Left forelimb (tissue), 1 donor: ENCODE results near the gene TMEM170B.

ENCODE experiments used
- DNase-seq: peaks from one replicate; pipeline ENCODE4 v3.0.0-alpha.2; 2018; ENCODE audit warnings: low spot score

TMEM170B gene, protein sequence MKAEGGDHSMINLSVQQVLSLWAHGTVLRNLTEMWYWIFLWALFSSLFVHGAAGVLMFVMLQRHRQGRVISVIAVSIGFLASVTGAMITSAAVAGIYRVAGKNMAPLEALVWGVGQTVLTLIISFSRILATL

DNA sequence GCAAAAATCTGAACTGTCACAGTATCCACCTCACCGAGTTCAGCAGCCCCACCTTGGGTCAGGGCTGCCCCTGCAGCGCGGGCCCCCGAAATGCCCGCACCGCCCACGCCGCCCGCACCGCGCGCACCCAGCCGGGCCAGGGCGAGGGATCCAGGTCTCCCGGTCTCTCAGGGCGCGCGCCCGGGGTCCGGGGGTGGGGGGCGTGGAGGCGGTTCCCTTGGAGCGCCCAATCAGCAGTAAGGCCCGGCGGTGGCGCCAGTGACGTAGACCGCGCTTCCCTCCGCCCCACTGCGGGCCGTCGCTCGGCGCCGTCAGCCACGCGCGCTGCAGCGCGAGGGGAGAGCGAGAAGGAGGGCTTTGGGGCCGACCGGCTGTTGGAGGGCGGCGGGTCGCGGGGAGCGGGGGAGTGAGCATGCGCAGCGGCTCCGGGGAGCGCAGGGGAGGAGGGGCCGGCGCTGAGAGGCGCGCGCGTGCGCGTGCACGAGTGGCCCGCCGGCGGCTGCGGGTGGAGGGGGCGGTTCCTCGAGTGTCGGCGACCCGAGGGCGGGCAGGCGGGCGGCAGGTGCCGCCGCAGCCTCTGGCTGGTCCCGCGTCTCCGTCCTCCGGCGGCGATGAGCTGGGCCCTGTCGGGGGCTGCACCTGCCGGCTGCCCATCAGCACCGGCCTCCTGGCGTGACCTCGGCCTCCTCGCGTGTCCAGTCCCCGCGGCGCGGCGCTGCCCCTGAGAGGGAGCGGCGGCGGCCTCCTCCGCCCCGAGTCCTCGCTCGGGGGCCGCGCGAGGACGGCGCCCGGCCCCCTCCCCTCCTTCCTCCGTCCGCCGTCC is at the start of gene TMEM170B:
Gene TMEM170B (plus strand): TSS at position 521 of the 823 bp plus-strand sequence. CDS start 529 bp downstream, outside the sequence.
- peak; percentile 94 for DNase-seq

DNA sequence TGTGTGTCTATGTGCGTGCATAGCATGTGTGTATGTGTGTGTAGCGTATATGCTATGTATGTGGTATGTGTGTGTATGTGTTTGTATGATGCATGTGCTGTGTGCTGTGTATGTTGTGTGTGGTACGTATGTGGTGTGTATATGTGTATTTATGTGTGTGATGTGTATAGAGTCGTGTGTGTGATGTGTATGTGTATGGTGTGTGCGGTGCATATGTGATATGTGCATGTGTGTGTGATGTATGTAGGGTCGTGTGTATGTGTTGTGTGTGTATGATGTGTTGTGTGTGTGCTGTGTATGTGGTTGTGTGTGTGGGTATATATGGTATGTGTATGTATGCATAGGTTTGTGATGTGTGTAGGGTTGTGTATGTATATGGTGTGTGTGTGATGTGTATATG is 46.6 kb upstream of the TMEM170B start:
- no peak for DNase-seq

DNA sequence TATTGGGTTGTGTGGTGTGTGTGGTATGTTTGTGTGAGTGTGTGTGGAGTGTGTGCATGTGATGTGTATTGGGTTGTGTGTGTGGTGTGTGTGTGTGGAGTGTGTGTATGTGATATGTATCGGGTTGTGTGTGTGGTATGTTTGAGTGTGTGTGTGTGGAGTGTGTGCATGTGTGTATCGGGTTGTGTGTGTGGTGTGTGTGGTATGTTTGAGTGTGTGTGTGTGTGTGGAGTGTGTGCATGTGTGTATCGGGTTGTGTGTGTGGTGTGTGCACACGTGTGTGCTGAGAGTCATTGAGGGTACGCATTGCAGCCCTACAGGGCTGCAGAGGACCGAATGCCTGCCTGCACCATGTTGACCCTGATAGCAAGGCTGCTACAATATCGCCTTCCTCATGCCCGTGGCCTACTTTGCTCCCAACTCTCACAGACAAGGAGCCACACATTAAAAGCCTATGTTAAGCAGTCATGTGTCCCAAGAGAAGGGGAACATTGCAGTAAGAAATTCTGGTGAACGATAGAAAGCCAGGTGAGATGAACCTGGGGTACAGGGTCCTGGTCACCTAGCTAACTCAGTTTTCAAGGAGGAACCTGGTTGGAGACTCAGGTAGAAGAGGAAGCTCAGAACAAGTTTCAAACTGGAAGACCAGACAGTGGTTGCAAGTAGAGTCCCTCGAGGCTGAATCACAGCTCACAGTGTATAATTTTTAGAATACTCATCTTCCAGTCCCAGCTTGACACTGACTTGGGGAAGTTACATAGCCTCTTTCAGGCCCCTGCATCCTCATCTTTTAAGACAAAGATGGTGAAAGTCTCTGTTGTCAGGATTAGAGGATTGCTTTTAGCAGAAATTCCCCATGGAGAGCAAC is 45.7 kb upstream of the TMEM170B start:
- DNase-seq, result no peak

DNA sequence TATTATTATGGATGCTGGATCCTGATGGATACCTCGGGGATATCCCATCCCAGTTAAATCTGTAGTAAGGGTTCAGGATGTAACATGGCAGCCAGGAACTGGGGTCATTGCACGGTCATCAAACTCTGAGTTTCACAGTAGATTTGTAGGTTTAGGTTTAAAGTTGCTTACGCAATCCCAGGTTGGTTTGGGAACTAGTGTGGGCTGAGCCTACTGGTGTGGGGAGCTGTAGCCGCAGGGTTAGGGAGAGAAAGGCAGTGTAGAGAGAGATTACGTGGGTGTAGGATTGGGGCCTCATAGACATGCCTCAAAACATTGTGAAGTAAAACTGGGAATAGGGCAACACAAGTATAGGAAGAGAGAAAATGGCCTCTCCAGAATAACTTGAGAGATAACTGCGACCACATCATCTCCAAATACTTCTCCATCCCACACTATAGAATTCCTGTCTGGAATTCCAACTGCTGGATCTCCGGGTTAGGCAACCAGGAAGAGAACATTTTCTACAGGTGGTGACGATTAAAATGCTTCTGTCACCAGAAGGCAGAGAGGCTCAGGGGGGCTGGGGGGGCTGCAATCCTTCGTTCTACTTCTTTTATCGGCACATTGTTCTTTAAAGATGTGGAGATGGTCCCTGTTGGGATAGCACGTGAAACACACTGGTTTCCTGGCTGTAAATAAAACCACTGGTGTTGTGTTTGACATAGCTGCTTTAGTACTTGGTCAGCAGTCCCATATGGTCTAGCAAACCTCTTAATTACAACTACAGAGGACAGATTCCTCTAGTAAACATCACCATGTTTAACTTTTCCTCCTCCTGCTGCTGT is 44.9 kb upstream of the TMEM170B start:
- DNase-seq, result no peak

DNA sequence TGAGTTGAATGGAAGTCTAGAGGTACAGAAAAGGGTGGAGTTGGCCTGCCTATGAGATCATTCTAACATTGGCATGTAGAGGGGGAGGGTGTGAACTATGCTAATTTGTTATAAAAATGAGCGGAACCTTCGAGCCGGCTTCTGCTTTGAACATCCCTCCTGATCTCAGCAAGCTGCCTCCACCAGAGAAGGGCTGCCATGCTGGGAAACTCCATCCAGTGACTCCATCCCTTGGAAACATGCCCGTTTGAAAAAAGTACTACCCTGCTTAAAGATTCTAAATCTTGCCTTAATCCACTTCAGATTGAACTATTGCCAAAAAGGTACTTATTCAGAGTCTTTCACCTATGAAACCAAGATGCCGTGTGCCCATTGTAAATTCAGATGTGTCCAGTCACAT is 43.6 kb upstream of the TMEM170B start:
- no peak for DNase-seq

DNA sequence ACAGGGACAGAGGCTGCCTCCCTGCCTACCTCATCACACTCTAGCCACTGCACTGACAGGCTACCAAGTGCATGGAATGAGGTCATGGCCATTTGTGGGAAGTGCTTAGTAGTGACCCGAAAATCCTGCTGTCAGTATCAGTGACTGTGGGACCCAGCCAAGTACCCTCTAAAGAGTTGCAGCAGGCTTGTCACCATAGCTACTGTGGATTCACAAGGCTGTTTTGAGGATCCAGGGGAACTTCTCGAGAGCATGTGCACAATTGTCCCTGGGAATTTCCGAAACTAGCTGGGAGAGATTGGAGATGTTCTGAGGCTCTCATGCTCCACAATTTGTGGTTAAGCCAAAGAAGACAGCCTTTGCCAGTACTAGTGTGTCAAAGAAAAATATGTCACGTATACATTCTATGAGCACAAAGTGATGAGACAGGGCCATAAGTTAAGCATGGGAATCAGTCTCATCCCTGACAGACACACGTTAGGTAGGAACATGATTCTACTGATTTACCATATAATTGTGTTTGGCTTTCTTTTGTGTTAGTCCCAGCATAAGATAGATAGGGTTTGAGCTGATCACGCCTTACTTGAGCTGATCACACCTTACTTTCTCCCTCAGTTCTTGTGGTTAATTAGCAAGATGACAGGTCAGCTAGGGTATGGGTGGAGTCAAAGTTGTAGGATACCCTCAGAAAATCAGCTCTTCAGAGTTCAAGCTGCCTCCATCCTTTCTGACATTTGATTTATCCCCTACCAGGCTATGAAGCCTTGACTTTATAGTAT is 42.6 kb upstream of the TMEM170B start:
- no peak for DNase-seq

DNA sequence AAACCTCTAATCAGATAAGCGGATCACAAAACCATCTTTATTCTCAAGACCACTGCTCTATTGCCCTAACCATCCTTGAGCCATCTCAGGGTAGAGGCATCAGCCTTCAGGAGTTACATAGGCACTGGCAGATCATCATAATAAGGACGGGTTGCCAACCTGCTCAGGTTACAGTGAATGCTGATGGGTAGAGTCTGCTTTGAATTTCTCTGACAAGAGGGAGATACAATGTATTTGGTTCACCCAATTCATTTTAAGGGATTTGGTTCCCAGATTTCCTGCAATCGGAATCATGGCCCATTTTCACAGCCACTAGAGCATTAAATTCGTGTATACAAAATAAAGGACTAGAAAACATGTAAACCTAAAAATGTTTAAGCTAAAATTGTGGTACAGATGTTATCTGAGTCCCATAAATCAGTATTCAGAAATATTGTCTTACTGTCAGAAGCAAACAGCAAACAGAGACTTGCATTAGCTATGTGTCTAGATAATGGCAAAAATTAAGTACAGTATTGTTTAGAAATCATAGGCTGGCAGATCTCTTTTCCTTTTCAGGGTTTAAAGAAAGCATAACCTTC is 41.9 kb upstream of the TMEM170B start:
- DNase-seq, result no peak

DNA sequence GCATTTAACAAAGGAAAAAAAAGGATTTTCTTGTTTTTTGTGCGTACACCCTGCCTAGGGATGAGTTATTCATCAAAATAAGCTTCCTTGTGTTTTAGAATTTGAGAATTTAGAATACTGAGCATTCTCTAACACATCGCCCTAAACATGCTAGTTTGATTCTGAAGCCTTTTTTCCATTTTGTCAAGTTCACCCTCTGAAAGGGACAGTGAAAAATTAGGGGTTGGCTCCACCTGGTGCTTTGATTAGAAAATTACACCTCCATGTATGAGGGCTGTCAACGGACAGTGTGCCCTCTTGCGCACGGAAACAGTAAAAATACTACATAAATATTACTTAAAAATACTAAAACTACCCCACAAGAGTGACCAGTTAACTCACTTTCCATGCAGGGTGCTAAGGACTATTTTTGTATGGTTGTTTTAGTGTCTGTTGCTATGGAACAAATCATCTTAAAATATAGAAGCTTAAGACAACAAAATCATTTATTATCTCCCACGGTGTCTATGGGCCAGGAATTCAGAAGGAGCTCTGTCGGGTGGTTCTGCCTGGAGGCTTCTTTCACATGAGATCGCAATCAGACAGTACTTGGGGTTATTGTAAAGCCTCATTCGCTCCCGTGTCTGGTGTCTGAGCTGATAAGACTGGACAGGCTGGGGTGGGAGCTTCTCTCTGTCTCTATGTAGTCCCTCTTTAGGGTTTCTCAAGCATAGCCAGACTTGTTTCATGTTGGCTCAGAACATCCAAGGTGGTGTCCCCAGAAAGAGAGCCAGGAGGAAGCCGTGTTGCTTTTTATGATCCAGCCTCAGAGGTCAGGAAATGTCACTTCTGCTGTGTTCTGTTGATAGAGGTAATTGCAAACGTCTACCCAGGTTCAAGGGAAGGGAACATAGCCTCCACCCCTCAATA is 41.1 kb upstream of the TMEM170B start:
- peak; percentile 73 for DNase-seq

DNA sequence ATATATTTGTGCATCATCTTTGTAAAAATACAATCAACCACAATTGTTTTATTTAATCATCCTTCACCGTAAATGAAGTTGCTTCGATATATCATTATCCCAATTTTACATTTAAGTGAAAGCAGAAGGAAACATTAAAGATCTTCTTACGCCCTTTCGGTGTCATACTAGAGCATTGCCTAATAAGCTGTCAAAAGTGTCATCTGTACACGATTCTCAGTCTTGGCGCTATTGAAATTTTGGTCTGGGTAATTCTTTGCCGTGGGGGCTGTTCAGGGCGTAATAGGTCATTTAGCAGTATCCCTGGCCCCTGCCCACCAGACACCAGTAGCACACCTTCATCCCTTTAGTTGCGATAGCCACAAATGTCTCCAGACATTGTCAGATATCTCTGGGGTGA is 40.4 kb upstream of the TMEM170B start:
- DNase-seq, result no peak

DNA sequence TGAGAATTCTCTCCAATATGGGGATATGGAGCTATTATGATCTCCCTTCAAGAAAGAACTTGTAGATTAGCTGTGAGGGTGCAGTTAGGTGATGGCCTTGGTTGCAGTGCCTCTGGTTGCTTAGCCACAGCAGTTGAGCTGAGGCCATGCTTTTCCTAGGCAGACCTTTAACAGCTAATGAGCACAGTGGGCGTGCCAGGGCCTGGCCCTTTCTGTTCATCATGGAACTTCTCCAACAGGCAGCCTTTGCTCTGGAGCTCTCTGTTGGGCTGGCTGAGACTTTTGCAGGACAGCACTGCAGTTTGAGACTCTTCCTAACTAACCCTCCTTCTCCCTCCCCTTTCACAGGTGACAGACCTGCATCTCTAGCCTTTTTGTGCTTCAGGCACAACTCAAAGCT is 39.7 kb upstream of the TMEM170B start:
- no peak for DNase-seq

DNA sequence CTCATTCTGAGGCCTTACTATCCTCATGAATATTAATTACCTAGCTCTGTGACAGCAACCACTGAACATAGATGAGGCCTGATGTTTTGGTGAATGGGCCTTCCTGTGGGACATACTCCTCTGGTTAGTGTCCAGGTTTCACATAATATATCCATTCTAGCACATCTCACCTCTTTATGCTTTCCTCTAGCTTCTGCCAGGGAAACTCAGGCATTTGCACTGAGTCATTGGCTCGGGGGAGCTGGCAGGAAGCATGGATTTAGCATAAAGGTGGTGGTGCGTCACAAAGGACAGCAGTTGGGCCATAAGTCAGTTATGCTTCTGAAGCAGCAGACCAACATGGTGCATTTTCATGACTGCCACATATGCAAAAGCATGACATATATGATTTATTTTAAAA is 37.5 kb upstream of the TMEM170B start:
- no peak for DNase-seq

DNA sequence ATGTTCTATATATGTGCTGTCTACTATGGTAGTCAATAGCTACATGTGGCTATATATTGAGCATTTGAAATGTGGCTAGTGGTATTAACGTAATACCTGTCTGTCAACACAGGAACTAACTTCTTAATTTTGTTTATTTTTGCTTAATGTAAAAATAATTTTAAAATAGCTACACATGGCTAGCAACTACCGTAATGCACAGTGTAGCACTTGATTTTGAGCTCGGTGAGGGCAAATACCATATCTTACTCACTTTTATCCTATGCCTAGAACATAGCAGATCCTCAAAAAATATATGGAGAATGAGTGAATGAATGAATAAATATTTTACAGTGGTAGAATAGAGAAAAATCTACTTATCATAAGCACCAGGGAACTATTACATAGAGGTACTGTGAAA is 28.1 kb upstream of the TMEM170B start:
- DNase-seq, result no peak

DNA sequence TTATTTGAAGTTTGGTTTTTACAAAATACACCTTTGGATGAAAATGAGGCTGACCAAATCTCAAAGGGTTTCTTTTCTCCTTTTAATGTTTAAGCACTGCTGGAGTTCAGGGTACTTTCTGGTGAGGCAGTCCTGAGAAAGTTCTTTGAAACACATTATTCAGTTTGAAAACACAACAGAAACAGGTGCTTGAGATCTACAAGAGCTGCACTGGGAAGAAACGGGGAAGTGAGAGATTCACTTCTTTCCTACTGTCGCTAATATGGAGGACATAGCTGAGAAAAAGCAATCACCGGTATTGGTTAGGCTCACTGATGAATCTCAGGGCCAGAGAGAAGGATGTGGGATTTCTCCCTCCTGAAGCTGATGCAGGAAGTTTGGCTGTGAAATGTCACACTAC is 22.9 kb upstream of the TMEM170B start:
- no peak for DNase-seq

DNA sequence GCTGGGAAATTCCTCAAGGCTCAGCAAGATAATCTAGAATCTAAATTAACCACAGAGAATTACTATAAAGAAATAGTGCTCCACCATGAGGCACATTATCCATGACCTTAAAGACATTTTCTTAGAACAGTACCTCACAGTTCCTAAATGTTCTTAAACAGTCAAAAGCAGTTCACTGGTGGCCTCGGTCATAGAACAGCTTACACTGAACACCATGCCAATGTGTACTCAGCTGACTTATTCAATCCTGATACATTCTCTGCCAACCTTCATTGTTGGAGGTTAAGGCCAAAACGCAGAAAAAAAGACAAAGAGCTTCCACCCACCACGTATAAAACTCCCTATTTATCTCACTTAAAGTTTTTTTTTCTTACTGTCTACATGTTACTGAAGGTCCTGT is 21.8 kb upstream of the TMEM170B start:
- no peak for DNase-seq

DNA sequence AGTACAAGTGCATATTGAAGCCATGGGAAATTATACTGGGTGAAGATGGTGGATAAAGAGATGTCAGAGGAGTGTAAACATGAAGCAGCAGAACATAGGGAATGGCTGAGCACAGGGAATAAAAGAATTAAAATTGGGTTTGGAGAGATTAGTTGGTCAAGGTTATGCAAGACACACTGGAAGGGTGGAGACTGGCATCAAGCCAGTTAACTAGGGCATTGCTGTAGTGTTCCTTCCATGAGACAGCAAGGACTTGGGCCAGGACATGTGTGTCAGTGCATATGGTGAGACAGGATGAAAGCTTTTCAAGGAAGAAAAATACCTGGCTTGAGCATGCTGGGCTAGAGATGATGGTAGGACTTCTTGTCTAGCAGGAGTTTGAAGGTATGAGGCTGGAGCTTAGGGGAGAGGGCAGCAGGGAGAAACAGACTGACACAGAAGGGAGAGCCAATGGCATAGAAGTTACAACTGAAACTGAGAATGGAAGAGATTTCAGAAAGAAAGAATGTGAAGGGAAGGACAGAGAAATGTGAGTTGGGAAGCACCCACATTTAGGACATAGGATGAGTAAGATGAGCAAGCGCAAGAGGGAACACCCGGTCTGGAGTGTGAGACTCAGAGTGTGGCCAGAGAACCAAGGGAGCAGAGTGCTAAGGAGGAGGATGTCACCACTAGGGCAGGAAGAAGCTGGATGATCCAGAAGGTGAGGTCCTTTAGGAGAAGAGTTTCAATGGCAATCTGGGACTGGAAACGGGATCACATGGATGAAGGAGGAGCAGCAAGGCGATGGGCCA is 14.5 kb upstream of the TMEM170B start:
- no peak for DNase-seq

DNA sequence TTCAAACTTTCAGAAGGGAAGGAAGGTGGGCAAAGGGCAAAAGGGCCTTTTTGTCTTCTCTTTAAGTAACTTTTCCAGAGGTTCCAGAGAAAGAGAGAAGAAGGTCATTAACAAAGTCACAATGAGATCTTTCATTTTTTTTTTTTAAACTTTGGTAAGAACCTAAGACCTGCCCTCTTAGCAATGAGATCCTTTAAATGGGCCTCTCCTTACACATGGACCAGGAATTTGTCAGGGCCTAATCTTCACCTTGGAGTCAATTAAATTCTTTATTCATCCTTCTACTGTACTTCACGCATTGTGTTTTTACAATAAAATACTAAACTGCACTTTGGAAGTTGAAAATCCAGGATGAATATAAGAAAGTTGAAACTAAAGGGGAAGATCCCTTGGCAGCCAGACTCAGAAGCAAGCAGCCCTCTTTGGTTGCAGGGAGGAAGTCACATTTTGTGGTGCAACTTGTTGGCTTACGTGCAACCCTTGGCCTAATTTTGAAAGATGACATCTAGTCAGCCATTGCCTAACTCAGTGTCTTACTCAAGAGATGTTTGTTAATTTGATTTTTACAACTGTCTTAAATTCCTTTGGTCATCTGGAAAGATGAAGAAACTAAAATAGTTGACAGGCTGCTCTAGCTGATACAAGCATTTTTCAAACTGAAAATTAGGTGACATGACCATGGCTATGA is 11.9 kb upstream of the TMEM170B start:
- DNase-seq, result no peak

DNA sequence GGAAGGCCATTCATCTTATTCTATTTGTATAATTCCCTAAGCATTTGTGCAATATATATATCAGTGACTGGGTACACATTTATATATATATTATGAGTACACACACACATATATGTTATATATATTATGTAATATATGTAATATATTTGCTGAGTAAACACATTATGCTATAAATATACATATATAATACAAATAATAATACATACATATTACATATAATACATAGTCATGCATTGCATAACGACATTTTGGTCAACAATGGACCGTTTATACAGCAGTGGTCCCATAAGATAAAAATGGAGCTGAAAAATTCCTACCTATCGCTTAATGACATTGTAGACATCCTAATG is 11.4 kb upstream of the TMEM170B start:
- no peak for DNase-seq

DNA sequence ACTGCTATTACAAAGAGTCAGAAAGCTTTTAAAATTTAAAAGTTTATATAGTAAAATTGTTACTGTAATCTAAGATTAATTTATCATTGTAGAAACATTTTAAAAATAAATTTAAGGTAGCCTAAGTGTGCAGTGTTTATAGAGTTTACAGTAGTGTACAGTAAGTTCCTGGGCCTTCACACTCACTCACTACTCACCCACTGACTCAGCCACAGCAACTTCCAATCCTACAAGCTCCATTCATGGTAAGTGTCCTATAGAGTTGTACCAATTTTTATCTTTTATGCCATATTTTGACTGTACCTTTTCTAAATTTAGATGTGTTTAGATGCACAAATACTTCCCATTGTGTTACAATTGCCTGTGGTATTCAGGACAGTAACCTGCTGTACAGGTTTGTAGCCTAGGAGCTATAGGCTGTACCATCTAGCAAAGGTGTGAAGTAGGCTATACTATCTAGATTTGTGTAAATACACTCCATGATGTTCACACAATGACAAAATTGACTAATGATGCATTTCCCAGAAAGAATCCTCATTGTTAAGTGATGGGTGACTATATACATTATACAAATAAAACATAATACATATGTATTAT is 10.2 kb upstream of the TMEM170B start:
- DNase-seq, result no peak
